HepG2 (cell line): ENCODE measurements around the gene FYB1.

ENCODE experiments used
- CTCF ChIP-seq: sonication (generic); formaldehyde crosslinking; IDR thresholded peaks from 2 replicates; pipeline ENCODE4 v1.5.0; 2020; ENCODE audit warnings: mild to moderate bottlenecking, missing genetic modification reagents, moderate library complexity
- FOSL2 ChIP-seq: sonication (generic); formaldehyde crosslinking; IDR thresholded peaks from 2 replicates; pipeline ENCODE4 v1.4.0; 2020; ENCODE audit warnings: missing genetic modification reagents
- IRF2 ChIP-seq: IDR thresholded peaks from 2 replicates; pipeline ENCODE4 v1.6.1; 2018; ENCODE audit warnings: missing genetic modification reagents, missing compliant biosample characterization
- NFIC ChIP-seq: IDR thresholded peaks from 2 replicates; pipeline ENCODE4 v1.6.1; 2012; ENCODE audit warnings: mild to moderate bottlenecking, low read length, inconsistent platforms
- NFYC ChIP-seq: IDR thresholded peaks from 2 replicates; pipeline ENCODE4 v1.6.1; 2016; ENCODE audit warnings: missing genetic modification reagents, missing compliant biosample characterization
- SIX1 ChIP-seq: sonication (generic); formaldehyde crosslinking; IDR thresholded peaks from 2 replicates; pipeline ENCODE4 v1.4.0; 2020; ENCODE audit warnings: missing genetic modification reagents, borderline replicate concordance
- TEAD3 ChIP-seq: optimal IDR thresholded peaks from 2 replicates; pipeline ENCODE3; 2016; ENCODE audit warnings: borderline replicate concordance
- YY1 ChIP-seq: IDR thresholded peaks from 2 replicates; pipeline ENCODE4 v1.6.1; 2011; ENCODE audit warnings: low read length, low read depth, moderate library complexity, mild to moderate bottlenecking; ENCODE audit not compliant: insufficient read depth, insufficient replicate concordance
- ZBTB49 ChIP-seq: sonication (generic); formaldehyde crosslinking; IDR thresholded peaks from 2 replicates; pipeline ENCODE4 v1.4.0; 2020; ENCODE audit warnings: missing genetic modification reagents, borderline replicate concordance
- ZNF354B ChIP-seq: sonication (generic); formaldehyde crosslinking; IDR thresholded peaks from 2 replicates; pipeline ENCODE4 v1.8.0; 2022; ENCODE audit warnings: mild to moderate bottlenecking, missing genetic modification reagents
- ZNF549 ChIP-seq: sonication (generic); formaldehyde crosslinking; IDR thresholded peaks from 2 replicates; pipeline ENCODE4 v1.5.0; 2020; ENCODE audit warnings: missing genetic modification reagents
- ZNF782 ChIP-seq: sonication (generic); formaldehyde crosslinking; IDR thresholded peaks from 2 replicates; pipeline ENCODE4 v1.4.0; 2020; ENCODE audit warnings: missing genetic modification reagents, mild to moderate bottlenecking, borderline replicate concordance

DNA sequence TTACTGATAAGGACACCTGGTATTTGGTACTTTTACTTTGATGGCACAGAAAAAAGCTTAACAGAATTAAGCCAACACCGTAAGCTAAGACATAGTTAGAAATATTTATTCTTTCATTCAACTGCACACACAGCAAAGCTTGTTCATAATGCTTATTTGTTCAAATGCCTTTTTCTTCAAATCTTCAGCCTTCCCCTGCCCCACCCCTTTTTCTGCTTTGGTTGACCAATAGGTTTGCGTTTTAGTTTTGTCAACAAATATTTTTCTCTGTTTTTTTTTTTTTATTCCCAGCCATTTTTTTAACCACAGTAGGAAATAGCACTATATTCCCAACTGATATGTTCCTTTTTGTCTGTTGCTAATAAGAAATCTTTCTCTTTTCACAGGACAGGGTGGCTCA lies 140.2 kb downstream of the FYB1 start:
- no peak for TF ChIP-seq SIX1 (CRISPR knock-in tag)
- no peak for TF ChIP-seq NFIC
- no peak for TF ChIP-seq NFYC (CRISPR knock-in tag)
- TF ChIP-seq ZNF549, result no peak
- no peak for TF ChIP-seq ZNF354B (CRISPR knock-in tag)
- TF ChIP-seq TEAD3, result no peak
- no peak for TF ChIP-seq ZBTB49
- TF ChIP-seq ZNF782 (CRISPR knock-in tag), result no peak
- TF ChIP-seq IRF2, result no peak
- no peak for TF ChIP-seq CTCF (CRISPR knock-in tag)
- TF ChIP-seq FOSL2, result no peak
- no peak for TF ChIP-seq YY1
